GM12878 (cell line): ENCODE results near the gene GABRR1. TPM values are rescaled to one million over a fixed set of nuclear protein-coding genes. Genes with fewer than 3 reads are reported as not detected.

Experiments
- ATAC-seq: fragments of 200-7000 bp; cut with Tn5 transposase; 3 replicates; pipeline ENCODE4 v1.9.1; 2020; ENCODE audit warnings: mild to moderate bottlenecking, moderate library complexity
- BruUV-seq: library from RNA; stranded (reverse); fragments of 400-500 nt; replicated peaks from 2 replicates; lab custom pipeline; 2021; lab: Mats Ljungman, UMichigan
- CTCF ChIA-PET: fragments of 300-600 bp; sonication (Branson Sonifier 250); formaldehyde crosslinking; extraction: SDS; loops from one replicate; lab custom pipeline; 2021; ENCODE audit warnings: inconsistent platforms; lab: Yijun Ruan, JAX
- POLR2A ChIA-PET: fragments of 350-600 bp; formaldehyde crosslinking; extraction: SDS; loops from one replicate; lab custom pipeline; 2021; ENCODE audit warnings: inconsistent platforms; lab: Charles Lee
- RAD21 ChIA-PET: fragments of 300-600 bp; sonication (Branson Sonifier 250); formaldehyde crosslinking; loops from one replicate; lab custom pipeline; 2023; ENCODE audit warnings: antibody characterized with exemption; ENCODE audit not compliant: unreplicated experiment; lab: Charles Lee
- SMC1A ChIA-PET: fragments of 300-600 bp; sonication (Branson Sonifier 250); formaldehyde crosslinking; loops from one replicate; lab custom pipeline; 2023; ENCODE audit not compliant: unreplicated experiment, uncharacterized antibody; lab: Charles Lee
- DNase-seq: peaks from one replicate; pipeline ENCODE4 v3.0.0-alpha.2; 2011; ENCODE audit warnings: low read depth, low spot score
- FAIRE-seq: peaks from 3 replicates; lab custom pipeline; 2011; peaks lifted over from hg19 to GRCh38; lab: Jason Lieb, UNC
- H2AFZ ChIP-seq: 2 replicates; pipeline ENCODE4 v1.6.0; 2011; ENCODE audit warnings: low read depth, low read length, control low read depth; ENCODE audit not compliant: control insufficient read depth
- H3K27ac ChIP-seq: 2 replicates; pipeline ENCODE4 v1.5.1; 2011; ENCODE audit warnings: control low read depth; ENCODE audit not compliant: control insufficient read depth, insufficient read depth
- H3K27me3 ChIP-seq, 2 experiments: replicated peaks in 1 of 2; 2 replicates each; pipeline versions ENCODE4 v1.6.0 to v1.6.1; 2011; ENCODE audit warnings: low read length in 1 of 2; ENCODE audit not compliant: control insufficient read depth in 2 of 2, insufficient read depth in 2 of 2
- H3K36me3 ChIP-seq, 2 experiments: 2 replicates each; pipeline ENCODE4 v1.5.1; 2011; ENCODE audit warnings: low read length in 1 of 2; ENCODE audit not compliant: control insufficient read depth in 2 of 2, insufficient read depth in 2 of 2
- H3K4me1 ChIP-seq: 2 replicates; pipeline ENCODE4 v1.6.1; 2011; ENCODE audit warnings: mild to moderate bottlenecking, low read length, moderate library complexity, mixed read lengths; ENCODE audit not compliant: control insufficient read depth, insufficient read depth
- H3K4me2 ChIP-seq: 2 replicates; pipeline ENCODE4 v1.6.0; 2011; ENCODE audit warnings: control low read depth; ENCODE audit not compliant: control insufficient read depth, insufficient read depth
- H3K4me3 ChIP-seq: fragments of 200-600 bp; sonication (generic); 2 replicates; pipeline ENCODE4 v1.5.1; 2016
- H3K79me2 ChIP-seq: 2 replicates; pipeline ENCODE4 v1.6.0; 2011; ENCODE audit warnings: low read length; ENCODE audit not compliant: control insufficient read depth, insufficient read depth
- H3K9ac ChIP-seq: 2 replicates; pipeline ENCODE4 v1.8.0; 2011; ENCODE audit warnings: low read length, control low read depth, mixed read lengths; ENCODE audit not compliant: control insufficient read depth, insufficient read depth
- H3K9me3 ChIP-seq: replicated peaks from 3 replicates; pipeline ENCODE4 v1.5.1; 2011; ENCODE audit warnings: mild to moderate bottlenecking, low read length; ENCODE audit not compliant: control insufficient read depth, insufficient read depth
- H4K20me1 ChIP-seq: 2 replicates; pipeline ENCODE4 v1.6.0; 2011; ENCODE audit not compliant: control insufficient read depth, insufficient read depth
- DPF2 ChIP-seq: fragments of 450-650 bp; IDR thresholded peaks from 2 replicates; pipeline ENCODE4 v1.6.1; 2017; ENCODE audit warnings: mild to moderate bottlenecking
- MYB ChIP-seq: fragments of 150-350 bp; IDR thresholded peaks from 2 replicates; pipeline ENCODE4 v1.6.1; 2014; ENCODE audit warnings: mild to moderate bottlenecking, low read depth, low read length, borderline replicate concordance
- RAD51 ChIP-seq: fragments of 450-650 bp; IDR thresholded peaks from 2 replicates; pipeline ENCODE4 v1.6.1; 2016; ENCODE audit warnings: moderate library complexity, mild to moderate bottlenecking, inconsistent platforms
- RUNX3 ChIP-seq: IDR thresholded peaks from 2 replicates; pipeline ENCODE4 v1.6.1; 2012; ENCODE audit warnings: low read length, inconsistent platforms
- SIX5 ChIP-seq: IDR thresholded peaks from 2 replicates; pipeline ENCODE4 v1.6.1; 2011; ENCODE audit warnings: mild to moderate bottlenecking, low read depth, low read length, moderate library complexity; ENCODE audit not compliant: severe bottlenecking
- SPI1 ChIP-seq: IDR thresholded peaks from 2 replicates; pipeline ENCODE4 v1.6.1; 2011; ENCODE audit warnings: low read depth, mild to moderate bottlenecking, low read length, moderate library complexity, borderline replicate concordance; ENCODE audit not compliant: insufficient read depth
- SREBF1 ChIP-seq: IDR thresholded peaks from 2 replicates; pipeline ENCODE4 v1.6.1; 2012; ENCODE audit warnings: mild to moderate bottlenecking, low read length
- USF2 ChIP-seq: IDR thresholded peaks from 2 replicates; pipeline ENCODE4 v1.6.1; 2011; ENCODE audit warnings: low read depth, low read length, improper control_type of control experiment, borderline replicate concordance
- YY1 ChIP-seq: IDR thresholded peaks from 2 replicates; pipeline ENCODE4 v1.6.1; 2011; ENCODE audit warnings: low read depth, mild to moderate bottlenecking, low read length
- ZBED1 ChIP-seq: IDR thresholded peaks from 2 replicates; pipeline ENCODE4 v1.6.1; 2016; ENCODE audit warnings: borderline replicate concordance
- ZBTB4 ChIP-seq: fragments of 450-650 bp; formaldehyde crosslinking; IDR thresholded peaks from 2 replicates; pipeline ENCODE4 v1.4.0; 2022; ENCODE audit warnings: mild to moderate bottlenecking, moderate library complexity
- WGBS: methylation state at CpG from one replicate; pipeline ENCODE4 v1.1.6; 2016; ENCODE audit warnings: low lambda C conversion rate; ENCODE audit not compliant: insufficient replicate concordance, insufficient coverage; ENCODE audit errors: missing lambda C conversion rate; 5-methylcytosine and 5-hydroxymethylcytosine counted together
- in situ Hi-C: fragments of 300-500 bp; cut with MboI; formaldehyde crosslinking; loops from 9 replicates; pipeline ENCODE4 v1.14.3; 2018; ENCODE audit warnings: mixed read lengths
- intact Hi-C: fragments of 100-400 bp; cut with micrococcal nuclease; formaldehyde crosslinking; loops from one replicate; pipeline ENCODE4 v1.14.2; 2022; ENCODE audit not compliant: unreplicated experiment
- polyA plus RNA-seq, 11 experiments: library from polyadenylated mRNA; depleted of rRNA in 4 of 11; unstranded in 6 of 11; stranded (reverse) in 5 of 11; fragments of >200 nt; fragmentation: Nextera tagmentation in 4 of 11; fragmentation: Illumina TruSeq in 1 of 11; extraction: Ambion mirVana in 4 of 11; extraction: Trizol in 1 of 11; gene quantifications; 1 replicate in 1 of 11; 2 replicates in 10 of 11; pipeline versions ENCODE4 v1.2.1 to v1.2.3, GENCODE V29; 2011 to 2016; ENCODE audit warnings: inconsistent platforms in 2 of 11, missing spikeins in 2 of 11, low read depth in 1 of 11
- total RNA-seq, 4 experiments: library from RNA; depleted of rRNA in 3 of 4; stranded (reverse); fragments of >200 nt in 3 of 4; fragmentation: Illumina TruSeq in 1 of 4; extraction: Trizol in 1 of 4; gene quantifications; 2 replicates each; pipeline versions ENCODE4 v1.2.1 to v1.2.3, GENCODE V29; 2013 to 2021

The GABRR1 gene
- total and polyA plus RNA-seq, 10 of the 15 experiments (the other 5 are each of a cell fraction or from before 2014, with no cell fraction given): not detected

GRCh38 chr6:89198235-89198634, 18.9 kb downstream of the GABRR1 start:
- ChIA-PET SMC1A (no interaction called here), RAD21 (no interaction called here)
- no peak for ATAC-seq
- Histone ChIP-seq H3K4me2 (no peak overlapping the region), H3K4me1 (no peaks in the 10 kb centered on the region), H3K27ac (no peak overlapping the region)
- no peak for TF ChIP-seq SREBF1
- no peak for TF ChIP-seq DPF2
- no peak for TF ChIP-seq ZBTB4 (CRISPR knock-in tag)
- TF ChIP-seq SPI1: no peak
- TF ChIP-seq, all 136 proteins: peak for 0
- no peaks in the 10 kb centered on the region for H3K27me3 ChIP-seq
- POLR2A ChIA-PET: no interaction called here
- no peak overlapping the region for H3K4me3 ChIP-seq
- DNase-seq (no peak), FAIRE-seq (no peak)
- no peaks in the 10 kb centered on the region for H3K36me3 ChIP-seq
- no TSS peak for BruUV-seq
- H4K20me1 ChIP-seq: no peaks in the 10 kb centered on the region
- H3K79me2 ChIP-seq: no peaks in the 10 kb centered on the region
- H3K9me3 ChIP-seq: peaks cover 1% of the 10 kb centered on the region; the same call in 2 of the 3 replicates
- in situ Hi-C loops (no loop called here), intact Hi-C loops (no loop called here)
- no peak overlapping the region for H2AFZ ChIP-seq
- H3K9ac ChIP-seq: no peak overlapping the region
- 46% methylated on average over 7 of the region's 7 CpGs for WGBS
- CTCF ChIA-PET: no interaction called here

GRCh38 chr6:89197141-89197540, 20.0 kb downstream of the GABRR1 start:
- no TSS peak for BruUV-seq
- WGBS: 27% methylated on average over 4 of the region's 4 CpGs
- FAIRE-seq: no peak

More at GRCh38 chr6:89197141-89197540, 20.0 kb downstream of the GABRR1 start:
- ChIA-PET RAD21 (no interaction called here), CTCF (no interaction called here), POLR2A (no interaction called here), SMC1A (no interaction called here)
- in situ Hi-C loops: no loop called here
- Histone ChIP-seq H3K4me3 (no peak overlapping the region), H3K4me1 (no peaks in the 10 kb centered on the region), H3K9ac (no peak overlapping the region), H3K27me3 (no peaks in the 10 kb centered on the region), H4K20me1 (no peaks in the 10 kb centered on the region), H3K79me2 (no peaks in the 10 kb centered on the region), H2AFZ (no peak overlapping the region), H3K36me3 (no peaks in the 10 kb centered on the region), H3K9me3 (peaks cover 1% of the 10 kb centered on the region; the same call in 2 of the 3 replicates), H3K4me2 (no peak overlapping the region), H3K27ac (no peak overlapping the region)
- intact Hi-C loops: no loop called here
- no peak for DNase-seq
- no peak for TF ChIP-seq YY1
- no peak for TF ChIP-seq MYB
- TF ChIP-seq RAD51: no peak
- TF ChIP-seq USF2: no peak
- no peak for TF ChIP-seq ZBED1
- no peak for TF ChIP-seq SIX5
- 0 out of 2 replicates have a peak, but pooled peaks have one; percentile 7 for TF ChIP-seq RUNX3
- ATAC-seq: no peak; the same call in 2 of the 3 replicates
